HG03558 (cell line): ENCODE measurements around the gene TMEM63B.

ENCODE experiments used
- ATAC-seq: cut with Tn5 transposase; IDR thresholded peaks from one replicate; pipeline ENCODE4 v1.9.1; 2021; ENCODE audit warnings: moderate number of reproducible peaks; ENCODE audit not compliant: unreplicated experiment; ENCODE audit errors: extremely low read depth

Gene TMEM63B

DNA sequence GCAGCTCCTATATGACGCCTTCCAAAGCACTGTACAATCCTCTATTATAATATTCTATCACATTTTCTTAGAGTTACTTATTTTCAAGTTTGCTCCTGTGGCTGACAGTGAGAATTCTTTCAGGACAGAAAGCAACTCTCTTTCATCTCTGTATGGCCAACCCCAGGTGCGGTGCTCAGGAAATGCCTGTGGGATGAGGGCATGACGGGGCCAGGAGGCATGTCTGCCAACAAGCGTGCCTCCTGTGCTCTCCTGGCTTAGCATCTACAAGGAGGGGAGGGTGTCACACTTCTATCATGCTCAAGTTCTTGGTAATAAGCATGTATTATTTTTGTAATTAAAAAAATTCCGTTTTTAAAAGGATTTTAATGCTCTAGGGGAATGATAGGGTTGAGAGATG, 11.5 kb upstream of the TMEM63B start:
- no peak for ATAC-seq

DNA sequence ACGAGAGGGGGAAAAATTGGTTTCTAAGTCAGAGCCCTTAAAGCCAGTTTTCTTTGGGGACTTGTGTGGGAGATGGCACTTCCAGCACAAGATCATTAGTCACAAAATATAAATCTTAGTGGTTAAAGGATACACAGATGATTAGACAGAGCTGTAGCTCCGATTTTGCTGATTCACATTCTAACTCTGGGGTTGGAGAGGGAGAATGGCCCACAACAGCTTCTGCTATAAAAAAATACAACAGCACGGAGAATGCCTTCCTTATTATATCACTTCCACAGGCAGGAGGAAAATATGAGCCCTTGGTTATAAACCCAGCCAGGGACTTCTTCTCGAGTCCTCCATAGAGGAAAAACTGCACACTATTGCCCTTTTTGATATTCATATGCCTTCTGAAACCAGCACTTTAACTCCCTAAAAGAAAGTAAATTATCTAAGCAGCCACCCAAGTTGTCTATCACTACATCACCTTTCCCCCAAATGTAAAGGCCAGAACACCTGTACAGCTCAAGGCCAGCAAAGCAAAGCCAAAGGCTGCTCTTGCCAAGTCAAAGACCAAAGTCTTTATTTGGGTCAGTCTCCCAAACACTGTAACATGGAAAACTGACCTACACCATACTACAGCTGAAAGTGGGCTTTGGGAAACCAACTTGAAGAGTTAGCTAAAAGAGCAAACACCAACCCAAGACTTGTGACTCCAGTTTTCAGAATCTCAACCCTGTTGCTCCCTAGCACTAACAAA, 10.5 kb upstream of the TMEM63B start:
- ATAC-seq, result no peak

GRCh38 chr6:44117397-44118128, 9.8 kb upstream of the TMEM63B start:
- ATAC-seq, result no peak

DNA sequence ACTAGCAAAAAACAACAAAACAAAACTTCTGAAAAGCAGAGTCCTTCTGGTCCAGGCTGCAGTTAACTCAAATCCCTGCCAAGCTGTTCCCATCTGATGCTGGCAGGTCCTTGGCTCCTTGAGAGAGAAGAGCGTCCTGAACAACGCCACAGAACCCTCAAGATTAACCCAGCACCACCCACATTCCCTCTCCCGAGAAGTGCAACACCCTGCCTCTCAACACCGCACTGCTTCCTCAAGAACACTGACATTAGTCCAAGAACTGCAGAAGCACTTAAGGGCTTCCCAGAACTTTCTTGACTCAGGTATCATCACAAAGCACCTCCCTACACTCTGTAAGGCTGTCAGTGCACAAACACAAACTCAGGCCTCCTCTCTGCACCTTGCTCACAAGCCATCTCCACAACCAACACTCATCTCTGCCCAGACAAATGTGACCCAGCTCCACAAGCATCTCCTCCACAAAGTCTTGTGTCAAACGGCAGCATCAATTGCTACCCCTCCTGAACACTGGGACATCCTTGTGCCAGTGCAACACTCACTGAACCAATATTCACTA, 7.6 kb upstream of the TMEM63B start:
- no peak for ATAC-seq

DNA sequence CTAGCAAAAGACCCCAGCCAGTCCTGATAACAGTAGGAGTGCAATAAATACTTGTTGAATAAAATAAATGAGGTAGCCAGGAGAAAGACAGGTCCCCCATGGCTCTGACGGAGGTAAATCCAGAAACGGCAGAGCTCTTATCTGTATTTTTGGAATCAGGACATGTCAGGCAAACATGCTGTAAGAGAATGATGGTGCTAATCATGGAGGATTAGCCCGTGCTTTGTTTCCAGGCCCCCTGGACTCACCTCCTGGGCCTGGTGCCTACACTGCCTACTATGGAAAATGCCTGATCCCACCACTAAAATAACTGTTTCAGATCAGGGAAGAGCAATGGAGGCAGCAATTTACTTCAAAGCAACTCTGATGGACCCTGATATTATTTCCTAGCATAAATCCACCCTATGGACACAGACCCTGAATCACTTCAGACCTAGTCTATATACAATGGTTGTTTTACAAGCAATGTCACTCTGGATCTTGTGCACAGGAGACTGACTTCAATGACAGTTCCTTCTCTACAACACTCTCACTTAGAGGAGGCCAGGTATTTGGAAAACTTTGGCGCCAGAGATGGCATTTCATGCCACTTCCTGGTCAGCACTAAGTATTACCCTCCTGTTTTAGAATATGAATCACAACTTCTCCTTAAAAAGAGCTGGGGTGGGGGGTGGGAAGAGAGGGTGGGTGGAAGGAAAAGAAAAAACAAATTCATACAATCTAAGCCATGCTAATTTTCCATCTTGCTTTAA, 6.5 kb upstream of the TMEM63B start:
- ATAC-seq, result no peak

DNA sequence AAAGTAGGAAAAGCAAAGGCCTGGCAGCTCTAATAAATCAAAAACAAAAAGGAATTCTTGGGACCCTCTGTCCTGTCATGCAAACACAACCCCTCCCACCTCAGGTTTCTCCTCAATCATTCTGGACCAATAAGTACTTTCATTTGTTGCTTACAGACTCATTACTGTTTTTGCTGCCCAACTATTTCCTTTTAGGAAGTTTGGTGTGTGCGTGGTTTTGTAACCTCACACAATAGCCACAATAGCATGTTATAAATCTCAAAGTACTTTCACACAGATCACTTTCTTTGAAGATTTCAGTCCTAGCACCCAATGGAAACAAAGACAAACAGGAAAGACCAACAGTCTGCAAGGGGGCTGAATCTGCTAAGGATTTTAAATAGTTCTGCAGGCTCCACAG, 4.6 kb upstream of the TMEM63B start:
- ATAC-seq, result no peak

DNA sequence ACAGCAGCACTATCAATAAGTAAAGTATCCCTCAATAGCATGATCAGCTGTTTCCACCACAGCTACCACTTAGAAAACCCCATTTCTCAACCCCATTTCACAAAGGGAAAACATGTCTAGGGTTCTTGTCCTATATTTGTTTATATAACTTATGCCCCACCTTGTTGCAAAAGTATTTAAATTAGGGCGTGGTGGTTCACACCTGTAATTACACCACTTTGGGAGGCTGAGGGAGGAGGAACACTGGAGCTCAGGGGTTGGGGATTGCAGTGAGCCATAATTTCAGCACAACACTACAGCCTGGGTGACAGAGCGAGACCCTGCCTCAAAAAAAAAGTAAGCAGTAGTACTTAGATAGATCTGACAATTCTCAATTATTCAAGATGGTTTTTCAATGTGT, 3.8 kb upstream of the TMEM63B start:
- no peak for ATAC-seq

DNA sequence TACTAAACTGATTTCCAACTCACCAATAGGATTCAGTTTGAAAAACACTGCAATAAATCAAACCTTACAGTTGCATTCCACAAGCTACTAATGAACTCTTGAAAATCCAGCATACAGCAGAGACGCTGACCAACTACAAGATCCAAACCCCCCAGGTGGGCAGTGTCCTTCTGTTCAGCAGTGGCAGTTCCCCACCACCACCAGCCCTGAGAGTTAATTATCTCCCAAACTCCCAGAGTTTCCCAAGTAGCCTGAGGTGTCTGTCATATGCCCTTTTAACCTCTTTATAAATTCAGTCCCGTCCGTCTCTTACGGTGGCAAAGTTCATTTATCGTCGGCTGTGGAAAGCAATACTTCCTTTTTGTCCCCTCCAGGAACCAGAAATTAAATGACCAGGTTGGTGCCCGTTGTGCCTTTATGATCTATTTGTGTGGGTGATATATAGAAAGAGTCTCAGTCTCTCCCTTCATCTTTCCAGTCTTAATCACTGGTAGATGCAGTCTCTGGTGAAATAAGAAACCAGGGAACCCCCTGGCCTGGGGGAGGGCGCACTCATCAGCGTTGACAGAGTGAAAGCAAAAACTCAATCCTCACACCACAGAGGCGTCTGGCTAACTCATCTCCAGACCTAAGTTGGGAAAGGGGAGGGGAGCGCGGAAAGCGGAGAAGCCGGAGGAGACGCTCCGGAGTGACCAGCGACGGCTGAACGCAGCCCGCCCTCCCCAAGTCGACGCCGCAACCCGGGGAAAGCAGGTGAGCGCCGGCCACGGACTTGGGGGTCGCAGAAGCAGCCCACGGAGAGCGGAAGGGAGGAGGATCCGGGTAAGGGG, 819 bp upstream of the TMEM63B start:
- ATAC-seq, result peak; percentile 34

DNA sequence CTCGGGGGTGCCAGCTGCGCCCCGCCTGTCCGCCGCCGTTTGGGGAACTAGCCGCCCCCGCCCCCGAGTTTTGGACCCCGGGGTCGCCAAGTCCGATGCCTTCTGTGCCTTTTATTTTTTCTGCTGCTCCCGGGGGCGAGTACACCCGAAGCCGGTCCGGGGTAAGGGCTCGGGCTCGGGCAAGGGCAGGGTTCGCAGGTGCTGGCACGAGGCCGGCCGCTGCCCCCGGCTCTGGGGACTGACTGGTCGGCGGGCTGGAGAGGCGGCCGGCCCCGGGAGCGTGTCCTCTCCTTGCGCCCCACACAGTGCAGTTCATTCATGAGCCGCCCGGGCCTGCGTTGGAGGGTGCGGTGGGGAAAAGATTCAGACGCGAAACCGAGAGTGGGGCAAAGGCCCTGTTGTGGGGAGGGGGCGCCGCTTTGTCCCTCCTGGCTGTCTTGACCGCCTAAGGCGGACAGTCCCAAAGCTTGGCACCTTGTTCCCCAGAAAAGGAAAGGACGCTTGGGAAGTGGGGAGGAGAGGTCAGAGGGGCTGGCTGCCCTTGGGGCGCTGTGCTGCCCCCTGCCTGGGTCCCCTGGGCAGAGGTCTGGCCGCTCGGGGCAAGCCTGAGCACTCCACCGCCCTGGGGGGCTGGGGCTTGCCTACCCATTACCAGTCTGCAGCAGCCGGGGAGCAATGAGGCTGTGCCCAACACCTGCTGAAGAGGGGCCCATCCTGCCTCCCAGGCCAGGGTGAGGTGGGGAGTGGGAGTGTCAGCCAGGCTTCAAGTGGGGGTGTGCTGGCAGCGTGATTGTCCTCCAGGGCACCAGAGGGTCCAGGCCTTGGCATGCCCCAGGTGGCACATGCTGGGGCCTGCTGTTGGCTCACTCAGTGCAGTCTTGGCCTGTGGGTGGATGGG, 915 bp downstream of the TMEM63B start:
- no peak for ATAC-seq

DNA sequence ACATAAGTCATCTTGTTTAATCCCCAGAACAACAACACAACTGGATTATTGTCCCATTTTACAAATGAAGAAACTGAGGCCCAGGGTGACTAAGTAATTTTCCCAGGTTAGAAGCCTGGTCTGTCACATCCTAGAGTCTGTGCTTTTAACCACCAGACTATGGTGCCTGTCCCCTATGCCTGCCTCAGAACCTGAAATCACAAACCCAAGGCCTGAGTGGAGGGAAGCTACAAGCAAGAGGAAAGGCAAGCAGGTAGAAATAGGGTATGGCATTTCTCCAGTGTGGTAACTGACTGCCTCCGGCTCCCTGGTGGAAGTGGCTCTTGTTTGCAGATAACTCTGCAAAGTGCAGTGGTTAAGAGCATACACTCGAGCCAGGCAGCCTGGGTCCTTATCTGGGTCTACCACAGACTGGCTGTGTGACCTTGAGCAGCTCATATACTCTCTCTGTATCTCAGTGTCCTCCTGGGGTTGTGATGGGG, 2.5 kb downstream of the TMEM63B start:
- ATAC-seq, result no peak

- ATAC-seq, result no peak
Observed at GRCh38 chr6:44131892-44132291, 4.5 kb downstream of the TMEM63B start.

GRCh38 chr6:44132476-44132875, 5.1 kb downstream of the TMEM63B start:
- ATAC-seq, result no peak

DNA sequence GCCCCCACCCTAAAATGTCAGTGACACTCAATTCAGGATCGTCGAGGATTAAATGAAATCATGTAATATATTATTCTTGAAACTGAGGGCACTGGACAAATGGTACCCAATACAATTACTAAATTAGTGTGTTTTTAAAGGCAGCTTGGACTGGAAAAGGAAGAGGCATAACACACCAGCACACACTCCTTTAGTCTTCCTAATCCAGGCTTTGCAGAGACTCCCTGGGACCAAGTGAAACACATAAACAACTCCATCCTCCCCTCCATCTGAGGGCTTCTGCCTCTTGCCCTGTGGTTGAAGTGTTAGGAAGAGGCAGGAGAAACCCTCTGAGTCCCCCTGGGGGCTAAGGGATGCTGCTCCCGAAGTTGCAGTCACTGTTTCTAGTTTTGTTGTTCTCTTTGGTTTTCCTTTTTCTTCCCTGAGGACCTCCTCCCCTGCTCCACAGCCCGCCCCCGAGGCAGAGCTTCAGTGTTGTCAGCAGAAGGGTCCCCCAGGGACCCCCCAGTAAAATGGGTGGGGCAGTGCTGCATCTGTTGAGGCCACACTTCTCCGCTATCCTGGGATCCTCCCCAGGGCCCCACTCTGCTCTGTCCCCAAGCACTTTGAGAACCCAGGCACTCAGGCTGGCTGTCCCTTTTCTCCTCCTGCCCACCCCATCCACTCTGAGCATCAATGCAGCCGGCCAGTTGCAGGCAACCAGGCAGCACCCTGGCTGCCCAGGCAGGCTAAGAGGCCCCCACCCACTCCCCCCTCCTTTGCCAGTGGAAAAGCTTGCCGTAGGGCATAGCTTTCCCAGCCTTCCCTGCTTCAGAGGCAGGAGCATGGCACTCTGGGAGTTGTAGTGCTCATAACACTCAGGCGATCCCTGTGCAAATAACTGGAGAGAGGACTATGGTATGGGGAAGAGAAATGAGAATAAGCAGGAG, 5.9 kb downstream of the TMEM63B start:
- no peak for ATAC-seq

GRCh38 chr6:44133981-44134711, 6.8 kb downstream of the TMEM63B start:
- ATAC-seq, result no peak

- no peak for ATAC-seq
Observed at GRCh38 chr6:44135173-44135758, 7.9 kb downstream of the TMEM63B start.

DNA sequence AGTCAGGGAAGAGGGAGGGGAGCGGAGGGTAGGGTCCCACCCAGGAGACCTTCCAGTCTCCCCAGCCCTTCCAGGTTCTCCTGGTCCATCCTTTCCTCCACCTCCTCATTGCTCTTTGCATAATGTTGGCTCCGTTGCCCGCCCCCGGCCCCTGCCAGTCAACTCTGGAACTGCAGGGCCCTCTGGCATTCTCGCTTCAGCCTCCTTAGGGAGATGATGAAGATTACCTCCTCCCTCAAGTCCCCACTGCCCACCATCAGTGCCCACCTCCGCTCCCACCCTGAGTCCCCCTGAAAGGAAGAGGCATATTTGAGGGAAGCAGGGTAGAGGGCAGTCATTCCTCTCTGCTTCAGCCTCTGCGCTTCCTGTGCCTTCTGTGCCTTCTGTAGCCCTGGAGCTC, 8.5 kb downstream of the TMEM63B start:
- ATAC-seq, result no peak
